Stimulated activated CD4-positive, alpha-beta T cell treated with anti-CD3 and anti-CD28 coated beads, Interleukin-2, amount 100 ng/mL, for 24 hours (primary cell): ENCODE results near the gene SARNP.
A peak's percentile ranks its signal among the peaks of the same experiment; 100 is the strongest.

Experiments used
- DNase-seq, 2 donors: peaks; one replicate each; pipeline ENCODE4 v3.0.0-alpha.2; 2020

The SARNP gene

GRCh38 chr12:55723516-55724225, 93.9 kb downstream of the SARNP start:
- no peak for DNase-seq

- no peak for DNase-seq
These were observed 94.6 kb downstream of the SARNP start for GRCh38 chr12:55722948-55723347.

- no peak for DNase-seq
These were observed 95.8 kb downstream of the SARNP start for GRCh38 chr12:55721601-55722213.

GRCh38 chr12:55720894-55721444, 96.6 kb downstream of the SARNP start:
- DNase-seq, result no peak

- DNase-seq, result no peak
These were observed 97.4 kb downstream of the SARNP start, which contains the start of gene RDH5 for GRCh38 chr12:55720071-55720564. TSS of gene RDH5 (plus strand) at chr12:55720393. CDS start at chr12:55721185, 792 bp downstream.

- DNase-seq, result no peak
These were observed 98.2 kb downstream of the SARNP start for GRCh38 chr12:55719371-55719770.

GRCh38 chr12:55718624-55719275, 98.8 kb downstream of the SARNP start:
- no peak for DNase-seq

GRCh38 chr12:55718015-55718414, 99.5 kb downstream of the SARNP start:
- DNase-seq, result no peak

- DNase-seq, result peak in 1 of 2 donors; percentile 19
These were observed 100.2 kb downstream of the SARNP start for GRCh38 chr12:55717011-55718007.

- no peak for DNase-seq
These were observed 101.0 kb downstream of the SARNP start for GRCh38 chr12:55716582-55716957.

- DNase-seq, result peak; percentile 96 to 98
These were observed 101.5 kb downstream of the SARNP start, which contains the start of gene BLOC1S1 for GRCh38 chr12:55715833-55716581. TSS of gene BLOC1S1 (plus strand) at chr12:55716046. CDS start at chr12:55716052, 6 bp downstream.

GRCh38 chr12:55715169-55715764, 102.3 kb downstream of the SARNP start:
- DNase-seq, result no peak

GRCh38 chr12:55713721-55714120, 103.8 kb downstream of the SARNP start:
- no peak for DNase-seq

- no peak for DNase-seq
These were observed 104.7 kb downstream of the SARNP start for GRCh38 chr12:55712700-55713415.

GRCh38 chr12:55711786-55712553, 105.6 kb downstream of the SARNP start:
- no peak for DNase-seq

GRCh38 chr12:55708695-55709233, 108.8 kb downstream of the SARNP start:
- DNase-seq, result no peak

GRCh38 chr12:55707841-55708694, 109.5 kb downstream of the SARNP start, which contains the start of gene ITGA7:
TSS of gene ITGA7 (minus strand) at chr12:55707904. CDS start at chr12:55707682, 222 bp downstream.
- DNase-seq, result peak; percentile 72 to 80
